ENCODE results near the gene RNFT2. TPM values are rescaled to one million over a fixed set of nuclear protein-coding genes. Genes with fewer than 3 reads are reported as not detected.
"Not testable (repeated sequence)": the region's sequence is repeated elsewhere in the genome, so short reads cannot be mapped to it uniquely, and the experiment has no call there.

Gene RNFT2
- total RNA-seq, 1 donor from 2014 or later, result 16.3 TPM

- TF ChIP-seq CTCF (IDR thresholded peaks at IDR 0.05; ENCODE audit: insufficient read depth, low read length, poor library complexity, severe bottlenecking), result no peak
- DNase-seq (ENCODE audit: low read depth), result no peak
- Histone ChIP-seq H3K36me3 (ENCODE audit: control insufficient read depth, insufficient read depth, low read length) (no peaks in the 10 kb centered on the region), H3K27me3 (ENCODE audit: control insufficient read depth, insufficient read depth, low read length) (no peaks in the 10 kb centered on the region), H3K4me3 (ENCODE audit: low read depth, low read length) (no peak overlapping the region)
Observed at GRCh38 chr12:116745554-116745953, 7.4 kb downstream of the RNFT2 start.

GRCh38 chr12:116749884-116750283, 11.8 kb downstream of the RNFT2 start:
- no peak for TF ChIP-seq CTCF (IDR thresholded peaks at IDR 0.05; ENCODE audit: insufficient read depth, low read length, poor library complexity, severe bottlenecking)
- DNase-seq (ENCODE audit: low read depth), result no peak
- Histone ChIP-seq H3K36me3 (ENCODE audit: control insufficient read depth, insufficient read depth, low read length) (no peaks in the 10 kb centered on the region), H3K27me3 (ENCODE audit: control insufficient read depth, insufficient read depth, low read length) (no peaks in the 10 kb centered on the region), H3K4me3 (ENCODE audit: low read depth, low read length) (no peak overlapping the region)

- Histone ChIP-seq H3K4me3 (ENCODE audit: low read depth, low read length) (no peak overlapping the region), H3K27me3 (ENCODE audit: control insufficient read depth, insufficient read depth, low read length) (no peaks in the 10 kb centered on the region), H3K36me3 (ENCODE audit: control insufficient read depth, insufficient read depth, low read length) (no peaks in the 10 kb centered on the region)
- no peak for TF ChIP-seq CTCF (IDR thresholded peaks at IDR 0.05; ENCODE audit: insufficient read depth, low read length, poor library complexity, severe bottlenecking)
- DNase-seq (ENCODE audit: low read depth), result no peak
Observed at GRCh38 chr12:116750298-116750697, 12.2 kb downstream of the RNFT2 start.

- H3K27me3 ChIP-seq (ENCODE audit: control insufficient read depth, insufficient read depth, low read length); DNase-seq (ENCODE audit: low read depth); H3K36me3 ChIP-seq (ENCODE audit: control insufficient read depth, insufficient read depth, low read length); H3K4me3 ChIP-seq (ENCODE audit: low read depth, low read length): not testable (repeated sequence)
Observed at GRCh38 chr12:116754097-116754496, 16.0 kb downstream of the RNFT2 start.

- not testable (repeated sequence) for H3K27me3 ChIP-seq (ENCODE audit: control insufficient read depth, insufficient read depth, low read length); H3K4me3 ChIP-seq (ENCODE audit: low read depth, low read length); DNase-seq (ENCODE audit: low read depth); H3K36me3 ChIP-seq (ENCODE audit: control insufficient read depth, insufficient read depth, low read length)
Observed at GRCh38 chr12:116754783-116755182, 16.7 kb downstream of the RNFT2 start.

GRCh38 chr12:116759783-116760621, 21.9 kb downstream of the RNFT2 start:
- no peak for TF ChIP-seq CTCF (IDR thresholded peaks at IDR 0.05; ENCODE audit: insufficient read depth, low read length, poor library complexity, severe bottlenecking)
- no peaks in the 10 kb centered on the region for H3K36me3 ChIP-seq (ENCODE audit: control insufficient read depth, insufficient read depth, low read length)
- H3K4me3 ChIP-seq (ENCODE audit: low read depth, low read length), result no peak overlapping the region
- H3K27me3 ChIP-seq (ENCODE audit: control insufficient read depth, insufficient read depth, low read length), result no peaks in the 10 kb centered on the region
- no peak for DNase-seq (ENCODE audit: low read depth)

GRCh38 chr12:116760622-116761020, 22.5 kb downstream of the RNFT2 start:
- Histone ChIP-seq H3K4me3 (ENCODE audit: low read depth, low read length) (no peak overlapping the region), H3K27me3 (ENCODE audit: control insufficient read depth, insufficient read depth, low read length) (no peaks in the 10 kb centered on the region), H3K36me3 (ENCODE audit: control insufficient read depth, insufficient read depth, low read length) (no peaks in the 10 kb centered on the region)
- TF ChIP-seq CTCF (IDR thresholded peaks at IDR 0.05; ENCODE audit: insufficient read depth, low read length, poor library complexity, severe bottlenecking), result no peak
- no peak for DNase-seq (ENCODE audit: low read depth)

Data from kidney epithelial cell (primary cell).